SIG-M5 (cell line): ENCODE results near the gene TRPM5.

ENCODE experiments used
- DNase-seq: peaks from one replicate; lab custom pipeline; 2025; lab: John Stamatoyannopoulos, UW

The TRPM5 gene

GRCh38 chr11:2436013-2436520 lies 8.2 kb downstream of the TRPM5 start:
- no peak for DNase-seq

GRCh38 chr11:2435288-2436012 lies 8.9 kb downstream of the TRPM5 start:
- DNase-seq, result no peak

GRCh38 chr11:2434506-2435255 lies 9.6 kb downstream of the TRPM5 start:
- no peak for DNase-seq

- no peak for DNase-seq
These were observed 10.3 kb downstream of the TRPM5 start for GRCh38 chr11:2434008-2434407.

GRCh38 chr11:2433106-2433925 lies 11.0 kb downstream of the TRPM5 start:
- no peak for DNase-seq

- no peak for DNase-seq
These were observed 11.7 kb downstream of the TRPM5 start for GRCh38 chr11:2432628-2433071.

DNA sequence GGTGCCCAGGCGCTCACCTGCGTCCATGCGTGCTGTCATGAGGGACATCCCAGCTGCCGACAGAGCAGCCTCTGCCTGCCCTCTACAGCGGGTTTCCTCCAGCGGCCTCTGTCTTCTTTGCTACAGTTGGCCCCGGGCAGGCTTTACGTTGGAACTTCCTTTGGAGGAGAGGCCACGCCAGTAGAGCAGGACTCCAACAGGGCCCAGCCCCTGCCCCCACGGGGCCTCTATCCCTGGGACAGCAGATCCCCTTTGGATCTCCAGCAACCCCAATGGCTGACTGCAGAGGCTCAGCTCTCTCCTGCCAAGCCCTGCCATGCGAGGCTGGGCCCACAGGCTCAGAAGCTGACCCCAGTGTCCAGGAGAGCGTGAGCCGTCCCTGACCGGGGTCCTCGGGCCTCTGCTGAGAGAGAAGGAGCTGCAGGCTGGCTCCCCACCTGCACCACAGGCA lies 12.1 kb downstream of the TRPM5 start:
- DNase-seq, result no peak

- no peak for DNase-seq
These were observed 12.9 kb downstream of the TRPM5 start for GRCh38 chr11:2431395-2431794.

DNA sequence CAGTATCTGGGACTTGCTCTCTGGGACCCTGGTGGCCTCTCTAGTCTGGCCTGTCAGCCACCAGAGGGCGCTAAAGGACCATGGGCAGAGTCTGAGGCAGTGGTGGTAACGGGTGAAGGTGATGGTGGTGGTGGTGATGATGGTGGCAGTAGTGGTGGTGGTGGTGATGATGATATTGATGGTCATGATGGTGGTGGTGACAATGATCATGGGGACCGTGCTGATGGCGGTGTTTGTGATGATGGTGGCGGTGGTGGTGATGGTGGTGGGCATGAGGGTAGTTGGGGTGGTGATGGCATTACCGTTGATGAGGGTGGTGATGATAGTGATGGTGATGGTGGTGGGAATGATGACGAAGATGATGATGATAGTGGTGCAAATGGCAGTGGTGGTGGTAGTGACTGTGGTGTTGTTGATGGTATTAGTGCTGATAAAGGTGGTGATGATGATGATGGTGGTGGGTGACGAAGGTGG lies 16.0 kb downstream of the TRPM5 start:
- DNase-seq, result no peak

DNA sequence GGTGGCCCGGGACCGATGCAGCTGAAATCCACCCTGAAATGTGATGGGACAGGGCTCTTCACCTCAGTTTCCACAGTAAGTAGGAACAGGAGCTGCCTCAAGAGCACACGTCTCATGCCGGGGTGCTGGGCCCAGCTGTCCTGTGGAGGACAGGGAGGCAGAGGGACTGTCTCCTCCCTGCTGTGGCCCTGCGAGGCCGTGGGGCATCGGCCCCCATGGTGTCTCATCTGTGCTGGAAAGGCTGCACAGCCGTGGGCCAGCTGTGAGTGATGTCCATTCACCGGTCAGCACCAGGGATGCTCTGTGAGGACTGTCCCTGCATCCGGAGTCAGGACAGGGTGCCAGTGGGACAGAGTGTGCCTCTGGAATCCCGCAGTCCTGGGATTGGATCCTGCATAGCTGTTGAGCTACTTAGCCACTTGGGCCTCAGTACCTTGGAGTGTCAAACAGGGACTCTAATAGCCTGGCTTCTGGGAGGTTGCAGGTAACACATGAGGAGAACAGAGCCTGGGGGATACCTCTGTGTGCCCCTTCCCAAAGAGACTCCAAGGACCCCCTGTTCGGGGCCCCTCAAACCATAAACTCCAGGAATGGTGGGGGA lies 16.5 kb downstream of the TRPM5 start:
- no peak for DNase-seq

DNA sequence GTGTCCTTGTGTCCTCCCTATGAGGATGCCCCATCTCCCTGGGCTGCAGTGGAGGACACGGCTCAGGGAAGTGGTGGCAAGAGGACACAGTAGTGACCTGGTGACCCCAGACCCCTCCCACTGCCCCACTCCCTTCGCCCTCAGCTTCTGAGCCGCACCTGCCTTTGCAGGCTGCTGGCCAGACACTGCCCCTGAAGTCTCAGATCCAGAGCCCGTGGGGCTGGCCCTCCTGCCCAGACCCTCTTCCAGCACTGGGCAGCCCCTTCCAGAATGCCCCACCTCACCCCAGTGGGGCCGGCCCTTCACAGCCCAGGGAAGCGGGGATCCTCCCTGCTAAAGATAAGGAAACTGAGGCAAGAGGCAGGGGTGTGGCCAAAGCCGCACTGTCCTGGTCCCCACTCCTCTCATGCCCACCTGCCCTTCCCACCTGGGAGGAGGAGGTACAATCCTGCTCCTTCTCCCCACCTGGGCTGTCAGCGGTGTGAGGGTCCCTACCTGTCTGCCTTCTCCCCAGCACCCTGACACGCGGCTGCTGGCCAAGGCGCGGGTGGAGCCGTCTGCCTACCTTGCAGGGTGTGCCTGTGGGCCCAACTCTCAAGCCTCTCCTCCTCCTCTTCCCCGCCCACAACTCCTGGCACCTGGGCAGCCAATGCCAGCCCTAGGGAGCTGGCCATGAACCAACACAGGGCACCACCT lies 17.3 kb downstream of the TRPM5 start:
- no peak for DNase-seq

GRCh38 chr11:2426221-2426620 lies 18.1 kb downstream of the TRPM5 start:
- no peak for DNase-seq

DNA sequence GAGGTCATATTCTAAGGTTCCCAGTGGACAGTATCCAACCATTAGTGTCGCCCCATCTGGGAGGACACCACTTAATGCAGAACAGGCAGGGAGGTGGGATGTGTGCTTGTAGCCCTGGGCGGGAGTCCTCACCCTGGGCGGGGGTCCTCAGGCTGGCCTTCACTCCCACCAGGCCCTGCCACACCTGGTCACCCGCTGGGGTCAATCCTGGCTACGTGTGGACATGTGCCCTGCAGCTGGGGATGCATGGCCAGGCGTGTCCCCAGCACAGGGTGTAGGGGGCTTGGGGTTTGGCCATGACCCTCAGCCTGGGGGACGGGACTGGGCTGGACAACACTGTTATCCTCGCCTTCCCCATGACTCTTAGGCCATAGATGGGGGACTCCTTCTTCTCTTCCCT lies 18.8 kb downstream of the TRPM5 start:
- DNase-seq, result no peak

- no peak for DNase-seq
These were observed 19.4 kb downstream of the TRPM5 start for GRCh38 chr11:2424811-2425495.

GRCh38 chr11:2423157-2424025 lies 20.9 kb downstream of the TRPM5 start:
- DNase-seq, result no peak

DNA sequence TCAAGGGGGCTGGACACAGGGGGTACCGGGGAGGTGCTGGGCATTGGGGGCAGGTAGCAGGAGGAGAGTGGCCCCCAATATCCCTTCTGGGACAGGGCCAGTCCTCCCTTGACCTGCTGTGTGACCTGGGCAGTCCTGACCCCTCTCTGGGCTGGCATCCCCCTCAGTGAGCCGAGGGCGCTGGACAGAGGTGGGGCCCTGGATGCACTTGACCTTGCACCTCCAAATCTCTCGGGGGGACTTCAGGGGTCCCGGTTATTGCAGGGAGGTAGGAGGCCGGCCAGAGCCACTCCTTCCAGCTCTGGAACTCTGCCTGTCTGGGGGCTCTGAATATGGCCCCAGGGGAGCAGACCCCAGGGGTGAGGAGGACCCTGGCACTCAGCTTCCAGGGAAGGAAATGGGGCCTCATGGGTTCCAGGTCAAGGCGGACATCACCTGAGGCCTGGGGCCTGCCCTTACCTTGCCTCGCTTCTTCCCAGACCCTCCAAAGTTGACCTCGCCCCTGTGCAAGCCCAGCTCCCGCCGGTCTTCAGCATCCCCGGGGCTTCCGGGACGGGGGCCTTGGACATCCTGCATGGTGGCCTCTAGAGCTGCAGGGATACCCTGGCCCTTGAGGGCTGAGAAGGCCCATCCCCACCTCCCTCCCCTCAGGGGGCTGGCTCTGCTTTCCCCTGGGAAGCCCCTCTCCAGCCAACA lies 21.7 kb downstream of the TRPM5 start:
- DNase-seq, result no peak

GRCh38 chr11:2421996-2422395 lies 22.3 kb downstream of the TRPM5 start:
- DNase-seq, result no peak

GRCh38 chr11:2421226-2421994 lies 22.9 kb downstream of the TRPM5 start:
- no peak for DNase-seq
